ENCODE data around the gene OR2H1.

DNA sequence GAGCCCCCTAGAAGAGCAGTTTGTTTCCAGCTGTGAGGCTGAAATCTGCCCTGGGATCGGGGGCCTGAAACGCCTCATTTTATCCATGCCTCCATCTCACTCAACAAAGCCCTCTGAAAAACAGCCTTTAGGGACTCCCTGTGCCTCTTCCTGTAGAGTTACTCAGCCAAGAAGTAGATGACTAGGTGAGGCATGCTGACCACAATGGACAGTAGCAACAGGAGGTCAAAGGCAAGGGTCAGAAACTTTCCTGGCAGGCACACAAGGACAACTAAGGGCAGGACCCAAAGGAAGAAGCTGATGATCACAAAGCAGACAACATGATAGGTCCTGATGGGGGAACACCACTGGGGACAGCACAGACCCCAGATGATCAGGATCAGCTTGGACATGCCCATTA lies 18.0 kb downstream of the OR2H1 start:
- no peak for TF ChIP-seq EZH2 (IDR thresholded peaks at IDR 0.05)
- TF ChIP-seq, protein P1, sequence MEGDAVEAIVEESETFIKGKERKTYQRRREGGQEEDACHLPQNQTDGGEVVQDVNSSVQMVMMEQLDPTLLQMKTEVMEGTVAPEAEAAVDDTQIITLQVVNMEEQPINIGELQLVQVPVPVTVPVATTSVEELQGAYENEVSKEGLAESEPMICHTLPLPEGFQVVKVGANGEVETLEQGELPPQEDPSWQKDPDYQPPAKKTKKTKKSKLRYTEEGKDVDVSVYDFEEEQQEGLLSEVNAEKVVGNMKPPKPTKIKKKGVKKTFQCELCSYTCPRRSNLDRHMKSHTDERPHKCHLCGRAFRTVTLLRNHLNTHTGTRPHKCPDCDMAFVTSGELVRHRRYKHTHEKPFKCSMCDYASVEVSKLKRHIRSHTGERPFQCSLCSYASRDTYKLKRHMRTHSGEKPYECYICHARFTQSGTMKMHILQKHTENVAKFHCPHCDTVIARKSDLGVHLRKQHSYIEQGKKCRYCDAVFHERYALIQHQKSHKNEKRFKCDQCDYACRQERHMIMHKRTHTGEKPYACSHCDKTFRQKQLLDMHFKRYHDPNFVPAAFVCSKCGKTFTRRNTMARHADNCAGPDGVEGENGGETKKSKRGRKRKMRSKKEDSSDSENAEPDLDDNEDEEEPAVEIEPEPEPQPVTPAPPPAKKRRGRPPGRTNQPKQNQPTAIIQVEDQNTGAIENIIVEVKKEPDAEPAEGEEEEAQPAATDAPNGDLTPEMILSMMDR (IDR thresholded peaks at IDR 0.05): no peak
- TF ChIP-seq EZH2phosphoT487 (IDR thresholded peaks at IDR 0.05): no peak
